A673 (cell line): ENCODE measurements around the gene HMGB4. TPM values are rescaled to one million over a fixed set of nuclear protein-coding genes. Genes with fewer than 3 reads are reported as not detected.

Source experiments
- BruUV-seq: library from RNA; stranded (reverse); fragments of 400-500 nt; replicated peaks from 2 replicates; lab custom pipeline; 2021; lab: Mats Ljungman, UMichigan
- CTCF ChIA-PET: fragments of 300-600 bp; sonication (Branson Sonifier 250); formaldehyde crosslinking; loops from one replicate; lab custom pipeline; 2022; ENCODE audit warnings: antibody characterized with exemption; lab: Charles Lee
- POLR2A ChIA-PET: fragments of 300-600 bp; sonication (Branson Sonifier 250); formaldehyde crosslinking; loops from one replicate; lab custom pipeline; 2022; ENCODE audit warnings: antibody characterized with exemption; ENCODE audit not compliant: low non-redundant PET; lab: Charles Lee
- DNase-seq: peaks from one replicate; pipeline ENCODE4 v3.0.0-alpha.2; 2015; ENCODE audit warnings: low spot score
- H3K27ac ChIP-seq: fragments of 200-600 bp; sonication (generic); 2 replicates; pipeline ENCODE4 v1.5.1; 2016; ENCODE audit warnings: mixed run types, low read depth, mild to moderate bottlenecking, mixed read lengths, antibody characterized with exemption, low read length; ENCODE audit not compliant: poor library complexity, severe bottlenecking
- H3K27me3 ChIP-seq: fragments of 200-600 bp; sonication (generic); replicated peaks from 2 replicates; pipeline ENCODE4 v1.6.1; 2017; ENCODE audit warnings: mixed run types, low read depth, mild to moderate bottlenecking, mixed read lengths, antibody characterized with exemption, low read length; ENCODE audit not compliant: insufficient read depth, poor library complexity
- H3K36me3 ChIP-seq: fragments of 200-600 bp; sonication (generic); 2 replicates; pipeline ENCODE4 v1.6.1; 2016; ENCODE audit warnings: mixed run types, mild to moderate bottlenecking, mixed read lengths, antibody characterized with exemption, low read length; ENCODE audit not compliant: insufficient read depth, poor library complexity, severe bottlenecking
- H3K4me1 ChIP-seq: fragments of 200-600 bp; sonication (generic); 2 replicates; pipeline ENCODE4 v1.6.1; 2017; ENCODE audit warnings: mixed run types, mild to moderate bottlenecking, mixed read lengths, antibody characterized with exemption, low read length; ENCODE audit not compliant: insufficient read depth, poor library complexity, severe bottlenecking
- H3K4me3 ChIP-seq: fragments of 200-600 bp; sonication (generic); 2 replicates; pipeline ENCODE4 v1.5.1; 2016; ENCODE audit warnings: low read depth, mixed run types, mild to moderate bottlenecking, mixed read lengths, low read length; ENCODE audit not compliant: poor library complexity, severe bottlenecking
- H3K9me3 ChIP-seq: fragments of 200-600 bp; sonication (generic); 2 replicates; pipeline ENCODE4 v1.6.1; 2016; ENCODE audit warnings: mixed run types, low read depth, mild to moderate bottlenecking, mixed read lengths, antibody characterized with exemption, low read length; ENCODE audit not compliant: poor library complexity, severe bottlenecking
- CTCF ChIP-seq: fragments of 300-800, 200-600 bp; sonication (generic); conservative IDR thresholded peaks from 2 replicates; pipeline ENCODE4 v1.5.1; 2017; ENCODE audit warnings: low read depth, mild to moderate bottlenecking, antibody characterized with exemption, low read length, moderate library complexity, mixed read lengths
- EZH2 ChIP-seq: fragments of 200-600 bp; sonication (generic); IDR thresholded peaks from 2 replicates; pipeline ENCODE4 v1.6.1; 2017; ENCODE audit warnings: borderline replicate concordance, low read depth, mild to moderate bottlenecking, mixed read lengths, antibody characterized with exemption, low read length; ENCODE audit not compliant: poor library complexity, severe bottlenecking
- intact Hi-C: fragments of 100-400 bp; cut with micrococcal nuclease; formaldehyde crosslinking; loops from one replicate; pipeline ENCODE4 v1.10.0; 2022; ENCODE audit not compliant: unreplicated experiment
- total RNA-seq: library from RNA; stranded (reverse); gene quantifications from 2 replicates; pipeline ENCODE4 v1.2.3, GENCODE V29; 2021

The HMGB4 gene
- total RNA-seq, 1 experiment from 2014 or later: not detected

- Histone ChIP-seq H3K4me1 (no peaks in the 10 kb centered on the region), H3K27ac (no peak overlapping the region), H3K9me3 (no peaks in the 10 kb centered on the region), H3K36me3 (no peaks in the 10 kb centered on the region), H3K4me3 (no peak overlapping the region), H3K27me3 (no peaks in the 10 kb centered on the region)
- TF ChIP-seq EZH2 (no peak), CTCF (no peak)
- POLR2A ChIA-PET: no interaction called here
- no peak for DNase-seq
- CTCF ChIA-PET: no interaction called here
- intact Hi-C loops: no loop called here
- no TSS peak for BruUV-seq
Observed at GRCh38 chr1:33853431-33853830, 10.4 kb upstream of the HMGB4 start.

- Histone ChIP-seq H3K4me1 (no peaks in the 10 kb centered on the region), H3K27me3 (no peaks in the 10 kb centered on the region), H3K4me3 (no peak overlapping the region), H3K27ac (no peak overlapping the region), H3K36me3 (no peaks in the 10 kb centered on the region), H3K9me3 (no peaks in the 10 kb centered on the region)
- DNase-seq: no peak
- ChIA-PET POLR2A (no interaction called here), CTCF (no interaction called here)
- no peak for TF ChIP-seq CTCF
- TF ChIP-seq EZH2: no peak
- no TSS peak for BruUV-seq
- intact Hi-C loops: no loop called here
Observed at GRCh38 chr1:33854091-33854490, 9.8 kb upstream of the HMGB4 start.

GRCh38 chr1:33860671-33861070 is 3.2 kb upstream of the HMGB4 start:
- BruUV-seq: no TSS peak
- Histone ChIP-seq H3K9me3 (no peaks in the 10 kb centered on the region), H3K27me3 (peaks cover 4% of the 10 kb centered on the region), H3K27ac (no peak overlapping the region), H3K36me3 (no peaks in the 10 kb centered on the region), H3K4me1 (no peaks in the 10 kb centered on the region), H3K4me3 (no peak overlapping the region)
- ChIA-PET CTCF (no interaction called here), POLR2A (no interaction called here)
- intact Hi-C loops: no loop called here
- TF ChIP-seq CTCF (no peak), EZH2 (no peak)
- no peak for DNase-seq
